Hepatocyte (in vitro differentiated cells): Measurements from ENCODE around the gene XCL1. TPM values are rescaled to one million over a fixed set of nuclear protein-coding genes. Genes with fewer than 3 reads are reported as not detected.

Experiments used
- DNase-seq: peaks from one replicate; pipeline ENCODE4 v3.0.0-alpha.2; 2016; ENCODE audit warnings: low spot score
- H2AFZ ChIP-seq: fragments of 200-600 bp; sonication (generic); 2 replicates; pipeline ENCODE4 v1.6.0; 2016; ENCODE audit warnings: antibody characterized with exemption, mild to moderate bottlenecking
- H3K27ac ChIP-seq: fragments of 200-600 bp; sonication (generic); 2 replicates; pipeline ENCODE4 v1.5.1; 2016; ENCODE audit warnings: mild to moderate bottlenecking
- H3K27me3 ChIP-seq: fragments of 200-600 bp; sonication (generic); 2 replicates; pipeline ENCODE4 v1.6.1; 2016
- H3K36me3 ChIP-seq: fragments of 200-600 bp; sonication (generic); replicated peaks from 2 replicates; pipeline ENCODE4 v1.5.1; 2016; ENCODE audit warnings: low read depth; ENCODE audit not compliant: insufficient read depth
- H3K4me1 ChIP-seq: fragments of 200-600 bp; sonication (generic); 2 replicates; pipeline ENCODE4 v1.5.1; 2016; ENCODE audit warnings: mild to moderate bottlenecking, moderate library complexity; ENCODE audit not compliant: insufficient read depth
- H3K4me2 ChIP-seq: fragments of 200-600 bp; sonication (generic); 2 replicates; pipeline ENCODE4 v1.6.0; 2016
- H3K4me3 ChIP-seq: fragments of 200-600 bp; sonication (generic); 2 replicates; pipeline ENCODE4 v1.5.1; 2016; ENCODE audit warnings: mild to moderate bottlenecking
- H3K79me2 ChIP-seq: fragments of 200-600 bp; sonication (generic); 2 replicates; pipeline ENCODE4 v1.6.0; 2017; ENCODE audit warnings: mild to moderate bottlenecking
- H3K9me2 ChIP-seq: fragments of 200-600 bp; sonication (generic); replicated peaks from 2 replicates; pipeline ENCODE4 v1.6.0; 2017; ENCODE audit warnings: mild to moderate bottlenecking; ENCODE audit not compliant: insufficient read depth
- H3K9me3 ChIP-seq: fragments of 200-600 bp; sonication (generic); 2 replicates; pipeline ENCODE4 v1.5.1; 2016; ENCODE audit warnings: low read depth, mild to moderate bottlenecking
- H4K20me1 ChIP-seq: fragments of 200-600 bp; sonication (generic); 2 replicates; pipeline ENCODE4 v1.6.0; 2016; ENCODE audit warnings: mild to moderate bottlenecking; ENCODE audit not compliant: insufficient read depth, poor library complexity, severe bottlenecking
- EZH2 ChIP-seq: fragments of 200-600 bp; sonication (generic); IDR thresholded peaks from 2 replicates; pipeline ENCODE4 v1.6.1; 2016; ENCODE audit warnings: antibody characterized with exemption, mild to moderate bottlenecking, borderline replicate concordance
- EZH2phosphoT487 ChIP-seq: fragments of 200-600 bp; sonication (generic); IDR thresholded peaks from one replicate; pipeline ENCODE4 v1.6.1; 2018; ENCODE audit warnings: antibody characterized with exemption, mild to moderate bottlenecking, low read depth, moderate library complexity; ENCODE audit not compliant: unreplicated experiment, severe bottlenecking
- WGBS: methylation state at CpG from one replicate; pipeline ENCODE4 v1.1.6; 2016; ENCODE audit warnings: low lambda C conversion rate; ENCODE audit errors: missing lambda C conversion rate; 5-methylcytosine and 5-hydroxymethylcytosine counted together
- polyA plus RNA-seq: library from polyadenylated mRNA; unstranded; fragments of >200 nt; fragmentation: Nextera tagmentation; extraction: Ambion mirVana; gene quantifications from 2 replicates; pipeline ENCODE4 v1.2.1, GENCODE V29; 2016
- total RNA-seq: library from RNA; depleted of rRNA; stranded (reverse); fragments of >200 nt; gene quantifications from 2 replicates; pipeline ENCODE4 v1.2.3, GENCODE V29; 2014
- TF ChIP-seq, protein P1 (sequence below): fragments of 200-600 bp; sonication (generic); IDR thresholded peaks from 2 replicates; pipeline ENCODE4 v1.5.1; 2016; ENCODE audit warnings: antibody characterized with exemption, mild to moderate bottlenecking; ENCODE audit not compliant: poor library complexity

XCL1 gene
- total and polyA plus RNA-seq, 2 experiments from 2014 or later: 0.23 to 0.24 TPM

DNA sequence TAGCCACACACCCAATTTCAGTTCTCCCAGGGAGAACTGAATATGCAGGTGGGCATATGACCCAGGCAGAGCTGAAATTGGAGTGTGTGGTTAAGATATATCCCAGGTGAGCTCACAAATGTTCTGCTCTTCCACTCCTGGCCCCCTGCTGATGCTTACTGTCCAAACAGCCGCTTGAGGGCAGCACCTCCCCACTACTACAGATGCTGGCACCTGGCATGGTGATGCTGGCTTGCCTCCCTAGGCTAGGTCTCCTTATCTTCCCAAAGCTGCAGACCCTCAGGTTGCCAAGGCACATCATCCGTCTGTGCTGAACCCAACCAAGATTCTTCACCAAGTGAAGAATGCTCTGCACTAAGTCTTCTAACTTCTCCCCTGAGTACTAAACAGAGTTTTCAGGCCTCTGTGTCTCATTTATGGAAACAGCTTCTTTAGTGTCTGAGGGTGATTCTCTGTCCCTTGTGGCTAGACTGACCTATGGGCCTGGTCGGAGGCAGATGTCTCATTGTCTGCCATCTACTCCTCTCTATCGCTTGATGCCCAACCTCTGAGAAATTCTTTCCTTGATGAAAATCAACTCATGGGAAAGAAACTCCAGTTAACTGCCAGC lies 27.2 kb downstream of the XCL1 start:
- Histone ChIP-seq H3K27ac (no peak overlapping the region), H3K27me3 (no peaks in the 10 kb centered on the region), H4K20me1 (no peaks in the 10 kb centered on the region), H3K4me3 (no peak overlapping the region), H3K79me2 (no peaks in the 10 kb centered on the region), H3K4me1 (peaks cover 10% of the 10 kb centered on the region), H3K9me3 (no peaks in the 10 kb centered on the region), H3K4me2 (no peak overlapping the region), H3K36me3 (no peaks in the 10 kb centered on the region), H3K9me2 (no peaks in the 10 kb centered on the region), H2AFZ (no peak overlapping the region)
- peak; percentile 88 for DNase-seq
- 40% methylated on average over 4 of the region's 4 CpGs for WGBS
- TF ChIP-seq EZH2phosphoT487 (no peak), EZH2 (no peak)
- TF ChIP-seq, protein P1, sequence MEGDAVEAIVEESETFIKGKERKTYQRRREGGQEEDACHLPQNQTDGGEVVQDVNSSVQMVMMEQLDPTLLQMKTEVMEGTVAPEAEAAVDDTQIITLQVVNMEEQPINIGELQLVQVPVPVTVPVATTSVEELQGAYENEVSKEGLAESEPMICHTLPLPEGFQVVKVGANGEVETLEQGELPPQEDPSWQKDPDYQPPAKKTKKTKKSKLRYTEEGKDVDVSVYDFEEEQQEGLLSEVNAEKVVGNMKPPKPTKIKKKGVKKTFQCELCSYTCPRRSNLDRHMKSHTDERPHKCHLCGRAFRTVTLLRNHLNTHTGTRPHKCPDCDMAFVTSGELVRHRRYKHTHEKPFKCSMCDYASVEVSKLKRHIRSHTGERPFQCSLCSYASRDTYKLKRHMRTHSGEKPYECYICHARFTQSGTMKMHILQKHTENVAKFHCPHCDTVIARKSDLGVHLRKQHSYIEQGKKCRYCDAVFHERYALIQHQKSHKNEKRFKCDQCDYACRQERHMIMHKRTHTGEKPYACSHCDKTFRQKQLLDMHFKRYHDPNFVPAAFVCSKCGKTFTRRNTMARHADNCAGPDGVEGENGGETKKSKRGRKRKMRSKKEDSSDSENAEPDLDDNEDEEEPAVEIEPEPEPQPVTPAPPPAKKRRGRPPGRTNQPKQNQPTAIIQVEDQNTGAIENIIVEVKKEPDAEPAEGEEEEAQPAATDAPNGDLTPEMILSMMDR: peak; percentile 87

DNA sequence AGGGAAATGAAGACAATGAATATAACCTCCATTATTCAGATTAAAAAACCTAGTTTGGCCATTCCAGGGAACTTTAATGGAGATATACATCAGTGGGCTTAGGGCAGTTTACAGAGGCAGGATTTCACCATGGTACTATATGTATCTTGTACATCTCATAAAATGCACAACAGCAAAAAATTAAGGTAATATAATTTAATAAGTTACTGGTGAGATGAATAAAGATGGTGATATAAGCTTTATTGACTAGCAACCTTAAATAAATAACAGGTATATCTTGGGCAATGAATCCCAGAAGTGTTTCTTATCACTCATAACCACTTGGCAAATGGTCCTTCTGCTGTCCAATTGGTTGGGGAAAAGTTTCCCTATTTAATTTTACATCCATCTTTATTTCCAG lies 29.0 kb downstream of the XCL1 start:
- TF ChIP-seq, protein P1: no peak
- TF ChIP-seq EZH2: no peak
- no peak for TF ChIP-seq EZH2phosphoT487
- Histone ChIP-seq H3K27ac (no peak overlapping the region), H3K4me3 (no peak overlapping the region)

DNA sequence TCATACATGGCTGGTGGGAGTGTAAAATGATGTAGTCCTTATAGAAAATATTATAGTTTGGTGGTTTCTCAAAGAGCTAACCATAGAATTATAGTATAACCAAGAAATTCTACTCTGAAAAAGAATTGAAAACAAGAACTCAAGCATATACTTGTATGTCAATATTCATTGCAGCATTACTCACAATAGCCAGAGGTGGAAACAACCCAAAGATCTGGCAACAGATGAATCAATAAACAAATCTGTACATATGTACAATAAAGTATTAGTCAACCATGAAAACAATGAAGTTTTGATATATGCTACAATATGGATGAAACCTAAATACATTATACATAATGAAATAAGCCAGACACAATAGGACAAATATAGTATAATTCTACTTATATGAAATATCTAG lies 29.7 kb downstream of the XCL1 start:
- Histone ChIP-seq H3K4me2 (no peak overlapping the region), H3K9me2 (no peaks in the 10 kb centered on the region), H3K27ac (no peak overlapping the region), H3K4me1 (peaks cover 4% of the 10 kb centered on the region), H2AFZ (no peak overlapping the region), H3K27me3 (no peaks in the 10 kb centered on the region), H4K20me1 (no peaks in the 10 kb centered on the region), H3K79me2 (no peaks in the 10 kb centered on the region), H3K36me3 (no peaks in the 10 kb centered on the region), H3K4me3 (no peak overlapping the region), H3K9me3 (no peaks in the 10 kb centered on the region)
- no peak for DNase-seq
- TF ChIP-seq, protein P1: no peak

More for the DNA sequence above, 29.0 kb downstream of the XCL1 start:
- H3K36me3 ChIP-seq: no peaks in the 10 kb centered on the region
- no peak overlapping the region for H2AFZ ChIP-seq
- no peaks in the 10 kb centered on the region for H3K27me3 ChIP-seq
- peaks cover 4% of the 10 kb centered on the region for H3K4me1 ChIP-seq
- H3K4me2 ChIP-seq: no peak overlapping the region
- H3K9me3 ChIP-seq: no peaks in the 10 kb centered on the region
- DNase-seq: no peak
- no peaks in the 10 kb centered on the region for H4K20me1 ChIP-seq
- no peaks in the 10 kb centered on the region for H3K9me2 ChIP-seq
- H3K79me2 ChIP-seq: no peaks in the 10 kb centered on the region

DNA sequence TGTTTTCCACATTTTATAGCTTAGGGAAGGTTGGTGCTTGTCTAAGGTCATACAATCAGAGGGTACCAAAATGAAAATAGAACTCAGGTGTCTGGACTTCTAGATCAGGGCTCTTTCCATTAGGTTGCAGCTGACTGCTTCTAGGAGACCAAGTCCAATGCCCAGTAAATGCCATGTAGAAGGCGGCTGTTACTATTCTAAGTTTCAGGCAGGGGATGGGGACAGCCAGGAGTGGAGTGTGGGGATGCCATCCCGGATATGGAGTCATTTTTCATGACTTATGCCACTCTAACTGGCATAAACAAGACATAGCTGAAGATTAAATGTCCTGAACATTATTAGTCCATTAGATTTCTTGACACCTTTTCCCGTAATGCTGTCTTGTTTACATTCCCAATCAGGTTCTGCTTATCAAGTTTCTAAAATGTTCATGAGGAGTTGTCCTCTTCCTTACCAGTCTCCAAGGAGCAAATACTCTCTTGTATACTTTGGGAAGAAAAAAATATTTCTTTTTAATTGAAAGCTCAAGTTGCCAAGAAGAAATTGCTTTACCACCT lies 31.5 kb downstream of the XCL1 start:
- Histone ChIP-seq H3K9me2 (no peaks in the 10 kb centered on the region), H3K79me2 (no peaks in the 10 kb centered on the region), H2AFZ (no peak overlapping the region), H4K20me1 (no peaks in the 10 kb centered on the region), H3K27me3 (no peaks in the 10 kb centered on the region), H3K36me3 (no peaks in the 10 kb centered on the region), H3K4me1 (peaks cover 4% of the 10 kb centered on the region), H3K27ac (no peak overlapping the region), H3K4me2 (no peak overlapping the region), H3K9me3 (no peaks in the 10 kb centered on the region), H3K4me3 (no peak overlapping the region)
- TF ChIP-seq, protein P1: no peak
- no peak for TF ChIP-seq EZH2
- TF ChIP-seq EZH2phosphoT487: no peak
- no peak for DNase-seq
- WGBS: 89% methylated on average over 3 of the region's 3 CpGs
